ENCODE results near the gene SERPINI1.

Gene SERPINI1

DNA sequence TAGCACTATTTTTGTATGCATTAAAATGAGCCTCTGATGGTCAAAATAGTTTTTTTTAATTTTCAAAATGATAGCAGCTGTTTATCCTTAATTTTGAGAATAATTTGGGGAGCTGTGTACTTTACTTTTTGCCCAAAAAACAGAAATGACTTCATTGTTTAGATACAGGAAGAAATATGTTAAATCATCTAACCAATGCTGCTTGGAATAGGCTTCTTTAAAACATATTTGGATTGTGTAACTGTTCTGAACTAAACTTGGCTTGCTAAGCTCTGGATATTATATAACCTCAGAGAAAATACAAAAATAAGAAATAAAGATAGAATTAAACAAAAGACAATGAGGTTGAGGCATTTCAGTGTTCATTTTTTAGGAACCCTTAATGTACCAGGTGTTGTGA, 119.3 kb downstream of the SERPINI1 start:
- DNase-seq = no peak

DNA sequence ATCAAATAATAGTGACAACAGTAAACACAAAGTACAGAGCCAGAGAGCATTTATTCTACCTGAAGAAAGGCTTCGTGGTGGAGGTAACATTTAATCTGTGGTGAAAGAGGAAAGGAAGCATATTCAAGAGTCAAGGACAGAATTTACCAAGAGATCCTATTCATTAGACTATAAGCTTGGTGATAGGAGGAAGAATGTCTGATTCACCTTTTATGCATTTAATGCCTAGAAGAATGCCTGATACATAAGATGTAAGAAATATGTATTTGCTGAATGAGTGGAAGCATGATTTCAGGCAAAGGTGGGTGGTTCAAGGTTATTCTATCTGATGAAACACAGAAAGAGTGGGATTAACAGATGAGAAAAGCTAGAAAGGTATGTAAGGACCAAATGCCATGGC, 119.8 kb downstream of the SERPINI1 start:
- no peak for DNase-seq

DNA sequence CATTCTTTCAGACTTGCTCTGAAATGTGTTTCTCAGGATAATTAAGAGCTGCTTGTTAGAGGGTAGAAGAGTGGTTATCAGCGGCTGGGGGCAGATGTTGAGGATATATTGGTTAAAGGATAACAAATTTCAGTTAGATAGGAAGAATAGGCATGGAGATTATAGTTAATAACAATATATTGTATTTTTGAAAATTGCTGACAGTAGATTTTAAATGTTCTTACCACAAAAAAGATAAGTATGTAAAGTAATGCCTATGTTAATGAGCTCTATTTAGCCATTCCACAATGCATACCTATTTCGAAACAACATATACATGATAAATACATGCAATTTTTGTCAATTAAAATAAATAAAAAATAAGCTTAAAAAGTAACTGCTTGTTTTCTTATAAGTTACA, 123.3 kb downstream of the SERPINI1 start:
- DNase-seq = no peak

GRCh38 chr3:167859610-167860009, 124.1 kb downstream of the SERPINI1 start:
- no peak for DNase-seq

- no peak for DNase-seq
These were observed 126.1 kb downstream of the SERPINI1 start for GRCh38 chr3:167861649-167862048.

DNA sequence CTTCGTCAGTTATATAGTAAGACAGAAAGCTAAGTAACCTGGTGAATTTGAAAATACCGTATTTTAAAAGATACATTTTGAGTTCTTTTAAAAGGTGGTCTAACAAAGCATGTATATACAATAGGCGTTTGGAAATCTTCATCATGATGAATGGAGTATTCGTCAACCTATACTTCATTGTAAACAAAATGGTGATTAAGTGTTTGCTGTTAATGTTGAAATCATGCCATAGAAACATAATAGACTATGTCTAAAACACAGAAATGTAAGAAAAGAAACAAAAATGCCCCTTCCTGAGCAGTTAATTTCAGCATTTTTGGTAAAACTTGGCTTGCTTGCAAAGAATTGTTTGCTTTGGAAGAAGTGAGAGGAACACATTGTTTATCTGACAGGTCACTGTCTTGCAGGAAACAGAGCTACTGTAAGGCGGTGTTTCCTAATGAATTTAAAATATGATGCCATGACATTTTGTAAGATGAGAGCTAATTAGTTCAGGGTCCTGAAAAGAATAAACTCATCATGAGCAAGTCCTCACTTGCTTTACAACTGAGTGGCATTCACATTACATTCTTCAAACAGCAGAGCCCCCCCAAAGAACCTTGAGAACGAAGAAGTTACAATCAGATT, 126.7 kb downstream of the SERPINI1 start:
- no peak for DNase-seq

GRCh38 chr3:167863811-167864551, 128.5 kb downstream of the SERPINI1 start:
- no peak for DNase-seq

GRCh38 chr3:167864552-167864874, 129.0 kb downstream of the SERPINI1 start:
- no peak for DNase-seq

- DNase-seq = no peak
These were observed 130.8 kb downstream of the SERPINI1 start for GRCh38 chr3:167866331-167866730.

DNA sequence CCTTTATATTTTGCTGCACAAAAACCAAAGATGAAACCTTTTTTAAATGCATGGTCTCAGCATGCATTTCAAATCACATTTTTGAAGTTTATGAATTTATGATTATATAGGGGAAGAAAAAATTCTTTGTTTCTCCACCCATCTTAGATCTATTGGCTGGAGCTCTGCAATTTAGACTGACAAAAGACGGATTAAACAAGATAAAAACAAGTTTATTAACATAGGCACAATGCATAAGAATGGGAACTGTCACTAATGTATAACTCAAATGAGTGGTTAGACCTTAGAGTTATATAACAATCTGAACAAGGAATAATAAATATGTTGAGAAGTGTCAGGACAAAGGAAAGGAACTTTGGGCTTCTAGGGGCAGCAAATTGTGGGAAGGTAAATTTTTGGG, 132.5 kb downstream of the SERPINI1 start:
- DNase-seq = no peak

- no peak for DNase-seq
These were observed 134.7 kb downstream of the SERPINI1 start for GRCh38 chr3:167870181-167870580.

- no peak for DNase-seq
These were observed 135.2 kb downstream of the SERPINI1 start for GRCh38 chr3:167870759-167871158.

DNA sequence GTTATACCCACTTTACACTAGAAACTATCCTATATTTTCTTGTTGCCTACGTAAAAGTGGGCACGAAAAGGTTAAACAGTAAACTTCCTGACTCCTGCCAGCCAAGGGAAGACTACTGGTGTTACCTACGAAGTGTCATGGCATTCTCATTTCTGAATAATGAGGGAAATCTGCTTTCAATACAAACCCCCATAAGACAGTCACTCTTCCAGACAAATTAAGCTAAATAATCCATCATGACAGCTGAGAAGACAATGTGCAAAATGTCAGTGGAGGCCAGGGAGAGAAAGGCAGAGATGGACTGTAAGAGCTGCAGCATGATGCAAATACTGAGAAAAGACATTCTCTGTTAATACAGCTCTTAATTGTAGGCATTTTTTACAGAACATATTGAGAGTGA, 136.5 kb downstream of the SERPINI1 start:
- no peak for DNase-seq

GRCh38 chr3:167872941-167873340, 137.4 kb downstream of the SERPINI1 start:
- DNase-seq = no peak

GRCh38 chr3:167874671-167875372, 139.3 kb downstream of the SERPINI1 start:
- DNase-seq = no peak
